ENCODE data around the gene TBPL2. TPM values are rescaled to one million over a fixed set of nuclear protein-coding genes. Genes with fewer than 3 reads are reported as not detected.

Gene TBPL2
- total RNA-seq, 1 experiment from 2014 or later, result not detected

DNA sequence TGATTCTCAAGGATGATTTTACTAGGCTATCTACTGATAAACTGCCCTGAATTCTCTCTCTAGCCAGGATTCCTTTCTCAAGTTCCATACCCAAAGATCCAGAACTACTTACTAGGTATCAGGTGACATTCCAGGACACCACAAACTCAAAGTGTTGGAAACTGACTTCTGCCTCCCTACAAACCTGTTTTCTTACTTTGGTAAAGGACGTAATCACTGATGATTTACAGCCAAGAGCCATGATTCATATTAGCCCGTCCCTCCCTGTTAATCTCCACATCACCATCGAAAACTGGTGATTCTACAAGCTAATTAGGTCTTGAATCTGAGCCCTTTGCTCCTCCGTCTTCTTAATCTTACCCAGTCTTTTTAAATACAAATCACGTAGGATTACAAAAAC, 27.7 kb downstream of the TBPL2 start:
- H3T11ph ChIP-seq (ENCODE audit: low read length), result no peak overlapping the region
- no peak overlapping the region for H2BK120ac ChIP-seq (ENCODE audit: low read depth, low read length, poor library complexity, severe bottlenecking)
- H3K14ac ChIP-seq (ENCODE audit: insufficient read depth, low read length), result no peak overlapping the region
- H3K23me2 ChIP-seq (ENCODE audit: insufficient read length, low read depth, low read length, poor library complexity, severe bottlenecking), result peaks cover 4% of the 10 kb centered on the region
- no peaks in the 10 kb centered on the region for H3K27me3 ChIP-seq (ENCODE audit: insufficient read depth, low read length)
- H3K79me2 ChIP-seq (ENCODE audit: insufficient read depth, low read length), result peaks cover 9% of the 10 kb centered on the region; the same call in 1 of the 2 replicates
- H3K9me3 ChIP-seq (ENCODE audit: control insufficient read depth, low read depth, low read length), result no peaks in the 10 kb centered on the region
- TF ChIP-seq, protein P1, sequence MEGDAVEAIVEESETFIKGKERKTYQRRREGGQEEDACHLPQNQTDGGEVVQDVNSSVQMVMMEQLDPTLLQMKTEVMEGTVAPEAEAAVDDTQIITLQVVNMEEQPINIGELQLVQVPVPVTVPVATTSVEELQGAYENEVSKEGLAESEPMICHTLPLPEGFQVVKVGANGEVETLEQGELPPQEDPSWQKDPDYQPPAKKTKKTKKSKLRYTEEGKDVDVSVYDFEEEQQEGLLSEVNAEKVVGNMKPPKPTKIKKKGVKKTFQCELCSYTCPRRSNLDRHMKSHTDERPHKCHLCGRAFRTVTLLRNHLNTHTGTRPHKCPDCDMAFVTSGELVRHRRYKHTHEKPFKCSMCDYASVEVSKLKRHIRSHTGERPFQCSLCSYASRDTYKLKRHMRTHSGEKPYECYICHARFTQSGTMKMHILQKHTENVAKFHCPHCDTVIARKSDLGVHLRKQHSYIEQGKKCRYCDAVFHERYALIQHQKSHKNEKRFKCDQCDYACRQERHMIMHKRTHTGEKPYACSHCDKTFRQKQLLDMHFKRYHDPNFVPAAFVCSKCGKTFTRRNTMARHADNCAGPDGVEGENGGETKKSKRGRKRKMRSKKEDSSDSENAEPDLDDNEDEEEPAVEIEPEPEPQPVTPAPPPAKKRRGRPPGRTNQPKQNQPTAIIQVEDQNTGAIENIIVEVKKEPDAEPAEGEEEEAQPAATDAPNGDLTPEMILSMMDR (conservative IDR thresholded peaks at IDR 0.05), result no peak
- H4K5ac ChIP-seq (ENCODE audit: insufficient read length, low read depth, low read length), result no peak overlapping the region
- H4K8ac ChIP-seq (replicated peaks; ENCODE audit: insufficient read length, low read depth, low read length), result no peak overlapping the region
- no peak overlapping the region for H3K23ac ChIP-seq (ENCODE audit: insufficient read length, low read depth, low read length)
- H3K27me3 Mint-ChIP-seq (ENCODE audit: low read depth), result peaks cover 5% of the 10 kb centered on the region; the same call in 1 of the 2 replicates
- no peak overlapping the region for H3K18ac ChIP-seq (ENCODE audit: insufficient read length, low read depth, low read length)
- H4K91ac ChIP-seq (ENCODE audit: insufficient read length, low read depth, low read length), result no peak overlapping the region
- peak overlapping the region; percentile 93 for H3K4me2 ChIP-seq (ENCODE audit: insufficient read depth, insufficient read length, low read length)
- H3K4me1 ChIP-seq (ENCODE audit: insufficient read depth, low read length), result no peaks in the 10 kb centered on the region
- no peak overlapping the region for H2AK5ac ChIP-seq (ENCODE audit: insufficient read length, low read length)
- H2AFZ ChIP-seq (ENCODE audit: low read length), result peak overlapping the region; percentile 25
- peak overlapping the region; percentile 92 to 94; a peak in 3 of 5 replicates for H3K4me3 Mint-ChIP-seq
- DNase-seq, result no peak
- peaks cover 26 to 30% of the 10 kb centered on the region in 2 experiments for H3K4me1 Mint-ChIP-seq
- H3K27ac ChIP-seq (ENCODE audit: insufficient read length, low read depth, low read length), result no peak overlapping the region
- no CpG with 5 or more reads among the region's 5 CpGs for WGBS (ENCODE audit: extremely low coverage, insufficient read length, low lambda C conversion rate)
- H2BK15ac ChIP-seq (ENCODE audit: low read depth, low read length), result no peak overlapping the region
- H3K9ac ChIP-seq (ENCODE audit: extremely low read depth, insufficient read length, low read length), result no peak overlapping the region
- no peak overlapping the region for H2BK12ac ChIP-seq (ENCODE audit: insufficient read length, low read depth, low read length)
- H3K56ac ChIP-seq (ENCODE audit: insufficient read length, low read depth, low read length), result no peak overlapping the region
- H4K20me1 ChIP-seq (ENCODE audit: control insufficient read depth, insufficient read depth, insufficient read length), result no peaks in the 10 kb centered on the region
- no peaks in the 10 kb centered on the region for H3K36me3 Mint-ChIP-seq (ENCODE audit: insufficient read depth in 1 of 3, low read depth in 3 of 3)
- H3K9me3 Mint-ChIP-seq, result no peaks in the 10 kb centered on the region; a peak in 1 of 5 replicates
- no peak overlapping the region for H2BK20ac ChIP-seq (ENCODE audit: low read depth, low read length, poor library complexity, severe bottlenecking)
- H3K79me1 ChIP-seq (ENCODE audit: insufficient read depth, low read depth, low read length, poor library complexity, severe bottlenecking), result peaks cover 3% of the 10 kb centered on the region
- no peak overlapping the region for H2BK5ac ChIP-seq (ENCODE audit: insufficient read length, low read length)
- H3K4ac ChIP-seq (ENCODE audit: low read depth, low read length), result no peak overlapping the region
- H3K27ac Mint-ChIP-seq, result no peak overlapping the region; a peak in 1 of 7 replicates
